Activated B cell treated with CpG ODN at 0.5 μM for 24 hours (primary cell): ENCODE data around the gene TULP1. TPM values are rescaled to one million over a fixed set of nuclear protein-coding genes. Genes with fewer than 3 reads are reported as not detected.

Experiments
- ATAC-seq: fragments of 200-7000 bp; cut with Tn5 transposase; one replicate; pipeline ENCODE4 v1.10.0; 2021; ENCODE audit warnings: low read depth, mild to moderate bottlenecking, moderate library complexity
- CTCF ChIA-PET: fragments of 350-600 bp; sonication (Branson Sonifier 250); formaldehyde crosslinking; loops from one replicate; lab custom pipeline; 2021; ENCODE audit warnings: antibody characterized with exemption; lab: Charles Lee
- POLR2A ChIA-PET: fragments of 350-600 bp; sonication (Branson Sonifier 250); formaldehyde crosslinking; loops from one replicate; lab custom pipeline; 2021; ENCODE audit warnings: antibody characterized with exemption; lab: Charles Lee
- DNase-seq: peaks from one replicate; pipeline ENCODE4 v3.0.0; 2022
- H3K27ac Mint-ChIP-seq: one replicate; pipeline ENCODE4 v1.8.0; 2020; ENCODE audit warnings: mixed read lengths
- H3K27me3 Mint-ChIP-seq: one replicate; pipeline ENCODE4 v1.8.0; 2021; ENCODE audit warnings: mixed read lengths
- H3K36me3 Mint-ChIP-seq: one replicate; pipeline ENCODE4 v1.8.0; 2021; ENCODE audit warnings: low read depth, mixed read lengths
- H3K4me1 Mint-ChIP-seq: one replicate; pipeline ENCODE4 v1.8.0; 2021; ENCODE audit warnings: mixed read lengths
- H3K4me3 Mint-ChIP-seq: one replicate; pipeline ENCODE4 v1.8.0; 2020; ENCODE audit warnings: mild to moderate bottlenecking, mixed read lengths
- H3K9me3 Mint-ChIP-seq: one replicate; pipeline ENCODE4 v1.8.0; 2020; ENCODE audit warnings: mixed read lengths
- intact Hi-C: fragments of 100-400 bp; cut with micrococcal nuclease; formaldehyde crosslinking; loops from one replicate; pipeline ENCODE4 v1.15.1; 2024
- total RNA-seq: library from RNA; stranded (reverse); gene quantifications from 2 replicates; pipeline ENCODE4 v1.2.3, GENCODE V29; 2022
- TF ChIP-seq, protein P1 (sequence below): fragments of 200-600 bp; IDR thresholded peaks from one replicate; pipeline ENCODE4 v1.8.0; 2022; ENCODE audit warnings: antibody characterized with exemption, mild to moderate bottlenecking

Gene TULP1
- total RNA-seq, 1 donor from 2014 or later = not detected

- TF ChIP-seq, protein P1, sequence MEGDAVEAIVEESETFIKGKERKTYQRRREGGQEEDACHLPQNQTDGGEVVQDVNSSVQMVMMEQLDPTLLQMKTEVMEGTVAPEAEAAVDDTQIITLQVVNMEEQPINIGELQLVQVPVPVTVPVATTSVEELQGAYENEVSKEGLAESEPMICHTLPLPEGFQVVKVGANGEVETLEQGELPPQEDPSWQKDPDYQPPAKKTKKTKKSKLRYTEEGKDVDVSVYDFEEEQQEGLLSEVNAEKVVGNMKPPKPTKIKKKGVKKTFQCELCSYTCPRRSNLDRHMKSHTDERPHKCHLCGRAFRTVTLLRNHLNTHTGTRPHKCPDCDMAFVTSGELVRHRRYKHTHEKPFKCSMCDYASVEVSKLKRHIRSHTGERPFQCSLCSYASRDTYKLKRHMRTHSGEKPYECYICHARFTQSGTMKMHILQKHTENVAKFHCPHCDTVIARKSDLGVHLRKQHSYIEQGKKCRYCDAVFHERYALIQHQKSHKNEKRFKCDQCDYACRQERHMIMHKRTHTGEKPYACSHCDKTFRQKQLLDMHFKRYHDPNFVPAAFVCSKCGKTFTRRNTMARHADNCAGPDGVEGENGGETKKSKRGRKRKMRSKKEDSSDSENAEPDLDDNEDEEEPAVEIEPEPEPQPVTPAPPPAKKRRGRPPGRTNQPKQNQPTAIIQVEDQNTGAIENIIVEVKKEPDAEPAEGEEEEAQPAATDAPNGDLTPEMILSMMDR = no peak
- Mint-ChIP-seq H3K27me3 (no peaks in the 10 kb centered on the region), H3K36me3 (no peaks in the 10 kb centered on the region), H3K4me3 (no peak overlapping the region), H3K9me3 (no peaks in the 10 kb centered on the region), H3K4me1 (no peaks in the 10 kb centered on the region), H3K27ac (no peak overlapping the region)
- CTCF ChIA-PET = no interaction called here
- ATAC-seq = no peak
- POLR2A ChIA-PET = no interaction called here
- intact Hi-C loops = no loop called here
- no peak for DNase-seq
Observed at GRCh38 chr6:35483062-35483461, 29.6 kb downstream of the TULP1 start.

DNA sequence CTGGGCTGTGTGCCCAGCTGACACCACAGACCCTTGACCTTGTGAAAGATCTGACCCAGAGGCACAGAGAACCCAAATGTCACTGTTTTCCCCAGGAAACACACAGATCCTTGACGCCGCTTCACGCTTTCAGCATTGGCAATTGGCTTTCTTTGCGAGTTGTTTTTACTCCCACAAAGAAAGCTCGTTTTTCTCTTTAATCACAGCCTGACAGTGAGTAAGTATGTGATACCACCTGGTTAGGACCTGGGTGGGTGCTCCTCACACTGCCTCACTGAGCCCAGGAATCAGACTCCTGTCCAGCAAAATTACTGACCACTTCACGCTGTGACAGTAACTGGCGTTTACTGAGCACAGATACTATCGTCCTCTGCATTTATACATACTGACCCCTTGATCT lies 31.5 kb downstream of the TULP1 start:
- no peaks in the 10 kb centered on the region for H3K4me1 Mint-ChIP-seq
- intact Hi-C loops = no loop called here
- CTCF ChIA-PET = interaction anchor here (1.5 kb wide), 1 partner anchor 10 kb away, joined by 5 read pairs; no protein-coding TSS in a partner anchor
- no peaks in the 10 kb centered on the region for H3K9me3 Mint-ChIP-seq
- no peaks in the 10 kb centered on the region for H3K27me3 Mint-ChIP-seq
- TF ChIP-seq, protein P1 = no peak
- DNase-seq (no peak), ATAC-seq (no peak)
- no peak overlapping the region for H3K4me3 Mint-ChIP-seq
- H3K36me3 Mint-ChIP-seq = no peaks in the 10 kb centered on the region
- no peak overlapping the region for H3K27ac Mint-ChIP-seq
- POLR2A ChIA-PET = interaction anchor here (2.1 kb wide), 1 partner anchor 9 kb away, joined by 15 read pairs; no protein-coding TSS in a partner anchor

DNA sequence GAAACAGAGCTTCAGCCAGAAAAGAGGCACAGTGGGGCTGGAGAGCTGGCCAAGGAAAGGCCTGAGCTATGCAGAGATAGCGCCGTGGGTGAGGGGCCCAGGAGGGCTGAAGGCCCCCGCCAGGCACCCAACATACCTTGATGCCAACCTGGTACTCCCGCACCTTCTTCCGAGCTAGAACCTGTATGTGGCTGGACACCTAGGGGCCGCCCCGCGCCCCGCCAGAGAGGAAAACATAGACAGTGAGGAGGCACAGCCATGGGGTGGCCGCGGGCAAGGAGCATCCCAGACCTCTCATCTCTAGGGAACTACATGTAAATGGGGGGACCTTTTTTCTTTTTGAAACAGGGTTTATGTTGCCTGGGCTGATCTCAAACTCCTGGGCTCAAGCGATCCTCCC lies 32.5 kb downstream of the TULP1 start:
- CTCF ChIA-PET = interaction anchor here (1.5 kb wide), 1 partner anchor 9 kb away, joined by 5 read pairs; no protein-coding TSS in a partner anchor

DNA sequence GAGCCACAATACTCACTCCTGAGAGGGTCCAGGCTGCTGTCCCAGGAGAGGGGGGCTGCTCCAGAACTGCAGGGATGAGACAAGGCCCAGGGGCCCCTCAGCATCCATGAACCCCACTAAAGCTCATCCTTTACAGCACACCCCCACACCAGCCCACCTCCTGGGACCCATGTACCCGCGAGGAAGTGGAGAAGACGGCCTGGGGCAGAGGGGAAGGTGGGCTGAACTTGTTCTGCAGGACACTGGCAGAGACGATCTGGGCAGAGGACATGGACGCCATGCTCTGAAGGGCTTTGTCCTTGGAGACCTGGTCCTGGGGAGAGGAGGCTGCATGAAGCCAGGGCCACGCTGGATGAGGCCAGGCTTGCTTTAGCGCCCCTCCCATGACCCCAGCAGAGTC lies 34.4 kb downstream of the TULP1 start:
- intact Hi-C loops = no loop called here
- no peak overlapping the region for H3K27ac Mint-ChIP-seq
- H3K4me1 Mint-ChIP-seq = peaks cover 5% of the 10 kb centered on the region
- H3K9me3 Mint-ChIP-seq = no peaks in the 10 kb centered on the region
- DNase-seq (no peak), ATAC-seq (no peak)
- TF ChIP-seq, protein P1 = no peak
- H3K4me3 Mint-ChIP-seq = no peak overlapping the region
- POLR2A ChIA-PET = no interaction called here
- H3K27me3 Mint-ChIP-seq = no peaks in the 10 kb centered on the region
- CTCF ChIA-PET = interaction anchor here (1.0 kb wide), 1 partner anchor 72 kb away, joined by 3 read pairs; no protein-coding TSS in a partner anchor
- H3K36me3 Mint-ChIP-seq = peaks cover 14% of the 10 kb centered on the region

More for the DNA sequence above, 32.5 kb downstream of the TULP1 start:
- Mint-ChIP-seq H3K9me3 (no peaks in the 10 kb centered on the region), H3K36me3 (no peaks in the 10 kb centered on the region), H3K27ac (no peak overlapping the region), H3K4me1 (no peaks in the 10 kb centered on the region), H3K4me3 (no peak overlapping the region), H3K27me3 (no peaks in the 10 kb centered on the region)
- TF ChIP-seq, protein P1 = no peak
- ATAC-seq = no peak
- no peak for DNase-seq
- intact Hi-C loops = no loop called here
- POLR2A ChIA-PET = interaction anchor here (2.1 kb wide), 1 partner anchor 8 kb away, joined by 15 read pairs; no protein-coding TSS in a partner anchor

DNA sequence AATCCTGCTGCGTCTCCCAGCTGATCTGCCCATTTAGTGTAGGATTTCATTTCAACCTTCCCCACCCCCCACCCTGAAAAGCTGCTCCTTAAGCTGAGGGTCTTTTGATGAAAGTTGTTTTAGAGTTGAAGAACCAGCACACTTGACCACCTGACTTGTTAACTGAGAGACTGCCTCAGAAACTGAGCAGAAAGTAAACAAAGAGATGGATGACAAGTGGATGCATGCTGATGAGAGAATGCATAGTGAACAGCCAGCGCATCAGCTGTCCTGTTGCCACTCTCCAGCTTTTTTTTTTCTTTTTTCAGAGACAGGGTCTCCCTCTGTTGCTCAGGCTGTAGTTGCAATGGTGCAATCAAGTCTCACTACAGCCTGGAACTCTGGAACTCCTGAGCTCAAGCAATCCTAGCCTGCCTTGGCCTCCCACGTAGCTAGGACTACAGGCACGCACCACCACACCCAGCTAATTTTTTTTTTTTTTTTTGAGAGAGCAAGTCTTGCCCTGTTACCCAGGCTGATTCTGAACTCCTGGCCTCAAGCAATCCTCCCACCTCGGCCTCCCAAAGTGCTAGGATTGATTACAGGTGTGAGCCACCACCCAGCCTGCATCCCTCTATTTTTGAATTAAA lies 35.0 kb downstream of the TULP1 start:
- H3K9me3 Mint-ChIP-seq = no peaks in the 10 kb centered on the region
- ChIA-PET POLR2A (no interaction called here), CTCF (interaction anchor here (1.0 kb wide), 1 partner anchor 73 kb away, joined by 3 read pairs; no protein-coding TSS in a partner anchor)
- no peak overlapping the region for H3K4me3 Mint-ChIP-seq
- intact Hi-C loops = no loop called here
- no peaks in the 10 kb centered on the region for H3K27me3 Mint-ChIP-seq
- H3K27ac Mint-ChIP-seq = no peak overlapping the region
- no peak for ATAC-seq
- H3K36me3 Mint-ChIP-seq = peaks cover 20% of the 10 kb centered on the region
- TF ChIP-seq, protein P1 = no peak
- no peak for DNase-seq
- H3K4me1 Mint-ChIP-seq = peaks cover 5% of the 10 kb centered on the region
